Activated CD8-positive, alpha-beta T cell treated with anti-CD3 and anti-CD28 coated beads for 36 hours (primary cell): ENCODE measurements around the gene RAB29. TPM values are rescaled to one million over a fixed set of nuclear protein-coding genes. Genes with fewer than 3 reads are reported as not detected.

ENCODE experiments used
- ATAC-seq: fragments of 200-7000 bp; cut with Tn5 transposase; one replicate; pipeline ENCODE4 v1.10.0; 2021; ENCODE audit warnings: mild to moderate bottlenecking, moderate library complexity
- CTCF ChIA-PET: fragments of 350-600 bp; sonication (Branson Sonifier 250); formaldehyde crosslinking; loops from one replicate; lab custom pipeline; 2021; ENCODE audit warnings: antibody characterized with exemption; lab: Charles Lee
- POLR2A ChIA-PET: fragments of 350-600 bp; sonication (Branson Sonifier 250); formaldehyde crosslinking; loops from one replicate; lab custom pipeline; 2021; ENCODE audit warnings: antibody characterized with exemption; lab: Charles Lee
- DNase-seq: peaks from one replicate; pipeline ENCODE4 v3.0.0-alpha.2; 2020
- H3K27ac Mint-ChIP-seq: one replicate; pipeline ENCODE4 v1.8.0; 2021; ENCODE audit warnings: mild to moderate bottlenecking, mixed read lengths
- H3K27me3 Mint-ChIP-seq: one replicate; pipeline ENCODE4 v1.8.0; 2021; ENCODE audit warnings: mixed read lengths
- H3K36me3 Mint-ChIP-seq: one replicate; pipeline ENCODE4 v1.8.0; 2021; ENCODE audit warnings: low read depth, mixed read lengths
- H3K4me1 Mint-ChIP-seq: one replicate; pipeline ENCODE4 v1.8.0; 2021; ENCODE audit warnings: low read depth, mixed read lengths
- H3K4me3 Mint-ChIP-seq: one replicate; pipeline ENCODE4 v1.8.0; 2021; ENCODE audit warnings: mild to moderate bottlenecking, moderate library complexity, mixed read lengths
- H3K9me3 Mint-ChIP-seq: one replicate; pipeline ENCODE4 v1.8.0; 2021; ENCODE audit warnings: mixed read lengths
- intact Hi-C: fragments of 100-400 bp; cut with micrococcal nuclease; formaldehyde crosslinking; loops from one replicate; pipeline ENCODE4 v1.10.0; 2022
- total RNA-seq, 2 experiments: library from RNA; stranded (reverse); gene quantifications; one replicate each; pipeline ENCODE4 v1.2.3, GENCODE V29; 2021
- TF ChIP-seq, protein P1 (sequence below): fragments of 200-600 bp; IDR thresholded peaks from one replicate; pipeline ENCODE4 v1.8.0; 2022; ENCODE audit warnings: antibody characterized with exemption, mild to moderate bottlenecking

RAB29 gene
- total RNA-seq, 2 experiments from 2014 or later: 20.1 to 22.5 TPM

DNA sequence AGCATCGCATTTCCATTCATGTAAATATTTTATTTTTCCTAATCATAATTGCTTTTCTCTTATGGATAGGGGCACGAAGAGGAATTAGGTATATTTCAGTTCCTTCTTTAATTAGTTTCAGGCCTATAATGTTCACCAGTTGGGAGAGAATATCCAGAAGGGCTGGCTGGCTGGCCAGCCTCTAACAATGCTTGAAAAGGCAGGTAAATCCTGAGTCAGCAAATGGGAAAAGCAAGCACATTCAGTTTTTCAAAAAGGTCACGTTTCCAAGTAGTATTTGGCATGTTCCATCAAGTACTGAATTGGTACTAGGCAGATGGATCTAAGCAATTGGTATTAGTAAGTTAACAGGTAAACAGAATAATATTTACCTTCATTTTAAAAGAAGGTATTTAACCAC lies 8.0 kb downstream of the RAB29 start:
- peaks cover 32% of the 10 kb centered on the region for H3K36me3 Mint-ChIP-seq
- CTCF ChIA-PET: no interaction called here
- TF ChIP-seq, protein P1, sequence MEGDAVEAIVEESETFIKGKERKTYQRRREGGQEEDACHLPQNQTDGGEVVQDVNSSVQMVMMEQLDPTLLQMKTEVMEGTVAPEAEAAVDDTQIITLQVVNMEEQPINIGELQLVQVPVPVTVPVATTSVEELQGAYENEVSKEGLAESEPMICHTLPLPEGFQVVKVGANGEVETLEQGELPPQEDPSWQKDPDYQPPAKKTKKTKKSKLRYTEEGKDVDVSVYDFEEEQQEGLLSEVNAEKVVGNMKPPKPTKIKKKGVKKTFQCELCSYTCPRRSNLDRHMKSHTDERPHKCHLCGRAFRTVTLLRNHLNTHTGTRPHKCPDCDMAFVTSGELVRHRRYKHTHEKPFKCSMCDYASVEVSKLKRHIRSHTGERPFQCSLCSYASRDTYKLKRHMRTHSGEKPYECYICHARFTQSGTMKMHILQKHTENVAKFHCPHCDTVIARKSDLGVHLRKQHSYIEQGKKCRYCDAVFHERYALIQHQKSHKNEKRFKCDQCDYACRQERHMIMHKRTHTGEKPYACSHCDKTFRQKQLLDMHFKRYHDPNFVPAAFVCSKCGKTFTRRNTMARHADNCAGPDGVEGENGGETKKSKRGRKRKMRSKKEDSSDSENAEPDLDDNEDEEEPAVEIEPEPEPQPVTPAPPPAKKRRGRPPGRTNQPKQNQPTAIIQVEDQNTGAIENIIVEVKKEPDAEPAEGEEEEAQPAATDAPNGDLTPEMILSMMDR: no peak
- ATAC-seq (no peak), DNase-seq (no peak)
- POLR2A ChIA-PET: interaction anchor here (1.2 kb wide), 1 partner anchor 49 kb away, joined by 3 read pairs; no protein-coding TSS in a partner anchor
- intact Hi-C loops: no loop called here
- no peak overlapping the region for H3K4me3 Mint-ChIP-seq
- no peaks in the 10 kb centered on the region for H3K27me3 Mint-ChIP-seq
- H3K27ac Mint-ChIP-seq: peak overlapping the region; percentile 18
- H3K4me1 Mint-ChIP-seq: peaks cover 41% of the 10 kb centered on the region
- H3K9me3 Mint-ChIP-seq: no peaks in the 10 kb centered on the region

DNA sequence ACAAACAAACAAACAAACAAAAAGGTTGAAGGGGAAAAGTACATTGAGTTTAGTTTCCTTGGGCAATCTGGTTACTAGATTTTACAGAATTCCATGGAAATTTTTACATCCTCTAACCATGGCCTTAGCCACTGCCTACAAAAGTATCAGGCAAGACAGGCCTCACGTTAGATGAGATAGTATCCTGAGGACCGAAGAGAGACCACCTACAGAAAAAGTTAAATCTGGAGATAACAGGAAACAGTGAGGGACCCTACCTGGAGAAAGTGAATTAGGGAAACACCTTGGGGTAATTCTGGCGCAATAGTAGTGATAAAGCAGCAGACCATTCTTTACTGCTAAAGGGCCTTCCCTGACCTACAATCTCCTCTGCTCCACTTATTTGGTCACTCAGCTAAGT lies 8.7 kb downstream of the RAB29 start:
- no peaks in the 10 kb centered on the region for H3K27me3 Mint-ChIP-seq
- H3K36me3 Mint-ChIP-seq: peaks cover 27% of the 10 kb centered on the region
- POLR2A ChIA-PET: interaction anchor here (2.5 kb wide), 1 partner anchor 8 kb away, joined by 10 read pairs; the partner anchor contains the start of gene RAB29
- CTCF ChIA-PET: no interaction called here
- TF ChIP-seq, protein P1: no peak
- no peak for ATAC-seq
- H3K4me3 Mint-ChIP-seq: no peak overlapping the region
- intact Hi-C loops: no loop called here
- H3K4me1 Mint-ChIP-seq: peaks cover 34% of the 10 kb centered on the region
- no peaks in the 10 kb centered on the region for H3K9me3 Mint-ChIP-seq
- H3K27ac Mint-ChIP-seq: peak overlapping the region; percentile 46
- no peak for DNase-seq

DNA sequence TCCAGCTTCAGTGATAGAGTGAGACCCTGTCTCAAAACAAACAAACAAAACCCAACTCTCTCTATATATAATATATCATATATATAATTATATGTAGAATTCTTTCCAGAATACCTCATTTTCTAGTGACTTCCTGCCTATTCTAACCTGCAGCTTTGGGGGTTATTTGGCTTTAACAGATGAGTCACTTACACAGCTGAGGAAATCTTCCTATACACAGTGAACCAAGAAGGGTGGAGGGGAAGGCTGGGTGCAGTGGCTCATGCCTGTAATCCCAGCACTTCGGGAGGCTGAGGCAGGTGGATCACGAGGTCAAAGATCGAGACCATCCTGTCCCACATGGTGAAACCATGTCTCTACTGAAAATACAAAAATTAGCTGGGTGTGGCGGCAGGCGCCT lies 9.2 kb downstream of the RAB29 start:
- Mint-ChIP-seq H3K27ac (peak overlapping the region; percentile 46), H3K4me3 (no peak overlapping the region), H3K27me3 (no peaks in the 10 kb centered on the region), H3K4me1 (peaks cover 29% of the 10 kb centered on the region), H3K9me3 (no peaks in the 10 kb centered on the region), H3K36me3 (peaks cover 23% of the 10 kb centered on the region)
- CTCF ChIA-PET: interaction anchor here (1.2 kb wide), 1 partner anchor 10 kb away, joined by 3 read pairs; no protein-coding TSS in a partner anchor
- DNase-seq (no peak), ATAC-seq (peak; percentile 69)
- TF ChIP-seq, protein P1: no peak
- POLR2A ChIA-PET: interaction anchor here (0.6 to 2.5 kb wide), 4 partner anchors 9 to 111 kb away, joined by 3 to 10 read pairs (median 4); partner anchors contain the start of gene RAB29
- intact Hi-C loops: no loop called here

DNA sequence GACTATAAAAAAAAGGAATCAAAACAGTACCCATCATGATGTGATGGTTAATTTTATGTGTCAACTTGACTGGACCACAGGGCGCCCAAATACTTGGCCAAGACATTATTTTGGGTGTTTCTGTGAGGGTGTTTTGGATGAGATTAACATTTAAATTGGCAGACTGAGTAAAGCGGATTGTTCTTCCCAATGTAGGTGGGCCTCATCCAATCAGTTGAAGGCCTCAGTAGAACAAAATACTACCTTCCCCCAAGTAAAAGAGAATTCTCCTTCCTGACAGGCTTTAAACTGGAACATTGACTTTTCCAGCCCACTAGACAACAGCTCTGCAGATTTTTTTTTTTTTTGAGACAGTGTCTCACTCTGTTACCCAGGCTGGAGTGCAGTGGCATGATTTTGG lies 10.7 kb downstream of the RAB29 start:
- Mint-ChIP-seq H3K4me3 (no peak overlapping the region), H3K27ac (no peak overlapping the region), H3K4me1 (peaks cover 20% of the 10 kb centered on the region), H3K36me3 (peaks cover 10% of the 10 kb centered on the region), H3K27me3 (no peaks in the 10 kb centered on the region), H3K9me3 (no peaks in the 10 kb centered on the region)
- intact Hi-C loops: no loop called here
- ChIA-PET POLR2A (interaction anchor here (1.0 to 2.5 kb wide), 2 partner anchors 10 to 14 kb away, joined by 4 to 10 read pairs; partner anchors contain the start of gene RAB29), CTCF (interaction anchor here (1.4 to 1.9 kb wide), 2 partner anchors 132 to 213 kb away, joined by 4 to 6 read pairs; no protein-coding TSS in a partner anchor)
- TF ChIP-seq, protein P1: no peak
- ATAC-seq (no peak), DNase-seq (no peak)

DNA sequence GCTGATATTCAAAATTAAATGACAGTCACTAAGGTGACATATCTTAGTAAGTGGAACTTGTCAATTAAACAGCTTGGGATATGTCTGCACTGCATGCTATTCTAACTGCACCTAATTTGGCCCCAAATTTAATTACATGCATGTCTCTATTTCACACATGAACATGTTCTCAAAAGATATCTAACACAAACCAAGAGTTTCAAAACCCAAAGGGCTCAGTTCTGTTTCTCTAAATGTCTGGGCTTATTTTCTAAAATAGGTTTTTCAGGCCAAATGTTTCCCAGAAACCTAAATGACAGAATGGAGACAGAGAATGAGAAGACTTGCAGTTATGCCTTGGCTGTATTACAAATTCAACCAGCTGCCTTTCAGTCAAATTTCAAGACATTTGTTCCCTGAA lies 11.3 kb downstream of the RAB29 start:
- TF ChIP-seq, protein P1: no peak
- CTCF ChIA-PET: interaction anchor here (0.8 to 1.9 kb wide), 3 partner anchors 9 to 214 kb away, joined by 4 to 6 read pairs (median 4); no protein-coding TSS in a partner anchor
- DNase-seq: no peak
- Mint-ChIP-seq H3K27me3 (no peaks in the 10 kb centered on the region), H3K27ac (no peak overlapping the region), H3K4me3 (no peak overlapping the region), H3K36me3 (peaks cover 5% of the 10 kb centered on the region), H3K9me3 (no peaks in the 10 kb centered on the region), H3K4me1 (peaks cover 20% of the 10 kb centered on the region)
- intact Hi-C loops: no loop called here
- ATAC-seq: no peak
- POLR2A ChIA-PET: interaction anchor here (0.8 to 1.0 kb wide), 2 partner anchors 11 to 13 kb away, joined by 4 read pairs; partner anchors contain the start of gene RAB29
